Lower leg skin (tissue), 4 donors: Measurements from ENCODE around the gene ACOXL. TPM values are rescaled to one million over a fixed set of nuclear protein-coding genes. Genes with fewer than 3 reads are reported as not detected.

ENCODE experiments used
- DNase-seq, 2 donors: peaks; one replicate each; pipeline ENCODE4 v3.0.0-alpha.2; 2019; ENCODE audit warnings: low spot score in 2 of 2
- H3K4me3 ChIP-seq: fragments of 200-600 bp; sonication (generic); 2 replicates; pipeline ENCODE4 v1.5.1; 2017; ENCODE audit warnings: mild to moderate bottlenecking, low read depth; ENCODE audit not compliant: poor library complexity, severe bottlenecking
- CTCF ChIP-seq, 3 donors: fragments of 450-650 bp; IDR thresholded peaks; one replicate each; pipeline ENCODE4 v1.5.1; 2016; ENCODE audit warnings: antibody characterized with exemption in 3 of 3, mild to moderate bottlenecking in 3 of 3, moderate library complexity in 2 of 3
- POLR2A ChIP-seq, 2 donors: fragments of 450-650 bp; IDR thresholded peaks; one replicate each; pipeline ENCODE4 v1.6.1; 2016 to 2017; ENCODE audit warnings: antibody characterized with exemption in 2 of 2, mild to moderate bottlenecking in 1 of 2, moderate library complexity in 1 of 2
- WGBS, 2 donors: methylation state at CpG; one replicate each; pipeline ENCODE4 v1.1.5; 2018; 5-methylcytosine and 5-hydroxymethylcytosine counted together
- intact Hi-C: fragments of 100-400 bp; cut with DNase I; formaldehyde crosslinking; loops from one replicate; pipeline ENCODE4 v1.15.0; 2023; ENCODE audit warnings: low total_unique reads
- total RNA-seq, 4 donors: library from RNA; depleted of rRNA; stranded (reverse); fragments of >200 nt; gene quantifications; one replicate each; pipeline ENCODE4 v1.1.0, GENCODE V29; 2016

Gene ACOXL
- total RNA-seq, 4 donors from 2014 or later, result not detected

- intact Hi-C loops, result no loop called here
- WGBS, 2 donors, result 93 to 96% methylated on average over 12 of the region's 12 CpGs
- TF ChIP-seq POLR2A (IDR thresholded peaks at IDR 0.05) (no peak), CTCF (IDR thresholded peaks at IDR 0.05) (no peak)
- no peak for DNase-seq
- H3K4me3 ChIP-seq, result no peak overlapping the region
These were observed 431.7 kb downstream of the ACOXL start for GRCh38 chr2:111164078-111164477.

GRCh38 chr2:111165084-111165483 is 432.7 kb downstream of the ACOXL start:
- TF ChIP-seq CTCF (IDR thresholded peaks at IDR 0.05) (no peak), POLR2A (IDR thresholded peaks at IDR 0.05) (no peak)
- WGBS, 2 donors, result 80 to 81% methylated on average over 7 of the region's 7 CpGs

GRCh38 chr2:111166115-111166514 is 433.7 kb downstream of the ACOXL start:
- no peak for TF ChIP-seq POLR2A (IDR thresholded peaks at IDR 0.05)
- no peak for TF ChIP-seq CTCF (IDR thresholded peaks at IDR 0.05)
- 94 to 97% methylated on average over 5 of the region's 5 CpGs for WGBS, 2 donors
- no peak for DNase-seq
- intact Hi-C loops, result no loop called here
- no peak overlapping the region for H3K4me3 ChIP-seq

More at GRCh38 chr2:111165084-111165483, 432.7 kb downstream of the ACOXL start:
- no peak for DNase-seq
- intact Hi-C loops, result no loop called here
- H3K4me3 ChIP-seq, result no peak overlapping the region

GRCh38 chr2:111167076-111167862 is 434.9 kb downstream of the ACOXL start:
- DNase-seq, result peak in 1 of 2 donors; percentile 68
- 92 to 93% methylated on average over 9 of the region's 9 CpGs for WGBS, 2 donors
- H3K4me3 ChIP-seq, result no peak overlapping the region
- TF ChIP-seq POLR2A (IDR thresholded peaks at IDR 0.05) (no peak), CTCF (IDR thresholded peaks at IDR 0.05) (no peak)
- intact Hi-C loops, result no loop called here

- H3K4me3 ChIP-seq, result no peak overlapping the region
- no peak for DNase-seq
- TF ChIP-seq CTCF (IDR thresholded peaks at IDR 0.05) (no peak), POLR2A (IDR thresholded peaks at IDR 0.05) (no peak)
- intact Hi-C loops, result no loop called here
- WGBS, 2 donors, result 91 to 94% methylated on average over 4 of the region's 4 CpGs
These were observed 435.4 kb downstream of the ACOXL start for GRCh38 chr2:111167863-111168162.

Other genes with a start within 250 kb of the ACOXL start
- 10 to 100 TPM; 34.0 to 45.1 (median 38.3) TPM for gene RGPD6, start 155.4 kb upstream of the ACOXL start, total RNA-seq
- 1 to 10 TPM; 1.9 to 3.9 (median 3.0) TPM for gene BUB1, start 54.5 kb upstream of the ACOXL start, total RNA-seq